BJ (cell line): Measurements from ENCODE around the gene ROR2. TPM values are rescaled to one million over a fixed set of nuclear protein-coding genes. Genes with fewer than 3 reads are reported as not detected.

ENCODE experiments used
- CTCF ChIA-PET: fragments of 350-600 bp; formaldehyde crosslinking; extraction: SDS; loops from one replicate; lab custom pipeline; 2021; ENCODE audit warnings: antibody characterized with exemption, inconsistent platforms; lab: Yijun Ruan, JAX
- POLR2A ChIA-PET: fragments of 300-600 bp; sonication (Branson Sonifier 250); formaldehyde crosslinking; extraction: SDS; loops from one replicate; lab custom pipeline; 2021; ENCODE audit warnings: antibody characterized with exemption; lab: Charles Lee
- DNase-seq: peaks from one replicate; pipeline ENCODE4 v3.0.0-alpha.2; 2011; ENCODE audit warnings: low read depth
- H3K27me3 ChIP-seq: 2 replicates; pipeline ENCODE4 v1.6.0; 2011; ENCODE audit warnings: low read length; ENCODE audit not compliant: control insufficient read depth, insufficient read depth
- H3K36me3 ChIP-seq: 2 replicates; pipeline ENCODE4 v1.5.1; 2011; ENCODE audit warnings: low read length; ENCODE audit not compliant: control insufficient read depth, insufficient read depth
- H3K4me3 ChIP-seq: 2 replicates; pipeline ENCODE4 v1.5.1; 2011; ENCODE audit warnings: low read depth, mild to moderate bottlenecking, control low read depth, low read length
- CTCF ChIP-seq: IDR thresholded peaks from 2 replicates; pipeline ENCODE4 v1.5.1; 2011; ENCODE audit warnings: low read depth, mild to moderate bottlenecking, control low read depth, inconsistent platforms, low read length, moderate library complexity; ENCODE audit not compliant: insufficient read depth
- polyA plus RNA-seq: library from polyadenylated mRNA; depleted of rRNA; stranded (reverse); fragments of >200 nt; gene quantifications from 2 replicates; pipeline ENCODE4 v1.2.3, GENCODE V29; 2011

ROR2 gene
- polyA plus RNA-seq, 1 experiment: 1.1 TPM

DNA sequence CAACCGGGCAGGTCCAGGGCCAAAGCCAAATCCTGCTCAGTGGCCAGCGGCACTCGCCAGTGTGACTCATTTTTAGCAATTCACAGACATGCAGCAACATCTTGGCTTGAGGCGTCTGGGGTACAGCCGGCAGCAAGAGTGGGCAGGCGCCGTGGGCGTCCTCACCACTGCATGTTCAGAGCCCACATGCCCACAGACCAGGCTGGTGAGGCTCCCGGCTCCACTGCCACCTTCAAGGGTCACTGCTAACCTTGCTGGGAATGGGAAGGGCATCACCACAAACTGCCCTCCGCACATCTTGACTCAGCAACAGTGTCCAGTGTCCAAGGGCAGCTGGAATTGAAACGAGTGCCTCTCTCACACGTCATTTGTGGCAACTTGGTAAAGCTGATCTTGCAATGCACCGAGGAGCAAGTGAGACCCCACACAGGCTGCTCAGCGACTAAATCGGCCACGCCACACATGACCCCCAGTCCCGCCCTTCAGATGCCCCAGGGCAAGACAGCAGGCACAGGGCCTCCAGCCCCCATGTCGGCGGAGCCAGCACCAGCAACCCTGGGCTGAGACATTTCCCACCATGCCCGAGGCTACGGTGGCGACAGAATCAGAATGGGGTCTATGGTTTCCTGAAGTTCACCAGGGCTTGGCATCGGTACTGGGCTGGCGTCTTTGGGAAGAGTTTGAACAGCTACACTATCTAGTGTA is 140.3 kb downstream of the ROR2 start:
- CTCF ChIA-PET: no interaction called here
- no peak overlapping the region for H3K4me3 ChIP-seq
- no peak for DNase-seq
- TF ChIP-seq CTCF: no peak
- H3K36me3 ChIP-seq: no peaks in the 10 kb centered on the region
- H3K27me3 ChIP-seq: no peaks in the 10 kb centered on the region; the same call in 1 of the 2 replicates
- POLR2A ChIA-PET: no interaction called here

GRCh38 chr9:91807643-91808246 is 142.3 kb downstream of the ROR2 start:
- CTCF ChIA-PET: no interaction called here
- no peaks in the 10 kb centered on the region for H3K36me3 ChIP-seq
- no peak overlapping the region for H3K4me3 ChIP-seq
- DNase-seq: no peak
- no peak for TF ChIP-seq CTCF
- H3K27me3 ChIP-seq: no peaks in the 10 kb centered on the region; the same call in 1 of the 2 replicates
- POLR2A ChIA-PET: no interaction called here

- POLR2A ChIA-PET: no interaction called here
- Histone ChIP-seq H3K27me3 (no peaks in the 10 kb centered on the region; the same call in 1 of the 2 replicates), H3K36me3 (no peaks in the 10 kb centered on the region), H3K4me3 (no peak overlapping the region)
- CTCF ChIA-PET: no interaction called here
- no peak for TF ChIP-seq CTCF
- DNase-seq: no peak
Measured at GRCh38 chr9:91805031-91805430, 145.0 kb downstream of the ROR2 start.

GRCh38 chr9:91803970-91804752 is 145.9 kb downstream of the ROR2 start:
- CTCF ChIA-PET: no interaction called here
- POLR2A ChIA-PET: no interaction called here
- Histone ChIP-seq H3K4me3 (no peak overlapping the region), H3K36me3 (no peaks in the 10 kb centered on the region), H3K27me3 (no peaks in the 10 kb centered on the region)
- no peak for DNase-seq
- no peak for TF ChIP-seq CTCF
